Measurements from ENCODE around the gene FXYD6. TPM values are rescaled to one million over a fixed set of nuclear protein-coding genes. Genes with fewer than 3 reads are reported as not detected.

FXYD6 gene
- total and polyA plus RNA-seq, 7 donors, result 10.8 to 27.9 (median 14.0) TPM

DNA sequence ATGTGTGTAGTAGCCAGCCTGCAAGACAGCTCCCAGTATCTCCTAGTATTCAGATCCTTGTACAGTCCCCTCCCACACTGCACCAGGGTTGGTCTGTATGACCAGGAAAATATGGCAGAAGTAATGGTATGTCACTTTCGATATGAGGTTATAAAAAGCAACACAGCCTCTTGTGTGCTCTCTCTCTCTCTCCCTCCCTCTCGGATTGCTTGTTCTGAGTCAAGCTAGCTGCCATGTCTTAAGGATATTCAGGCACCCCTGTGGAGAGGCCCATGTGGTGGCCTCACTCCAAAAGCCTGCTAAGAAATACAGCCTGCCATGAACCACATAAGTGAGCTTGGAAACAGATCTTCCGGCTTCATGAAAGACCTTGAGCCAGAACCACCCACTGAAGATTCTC, 25.4 kb downstream of the FXYD6 start:
- Histone ChIP-seq H3K36me3 (ENCODE audit: insufficient read depth in 1 of 2, low read depth in 1 of 2) (no peaks in the 10 kb centered on the region), H3K4me3 (no peak overlapping the region), H3K4me1 (no peaks in the 10 kb centered on the region), H3K27ac (no peak overlapping the region), H3K9me3 (no peaks in the 10 kb centered on the region), H3K27me3 (ENCODE audit: insufficient read depth in 3 of 3, low read length in 2 of 3) (no peaks in the 10 kb centered on the region)
- TF ChIP-seq, protein P1, sequence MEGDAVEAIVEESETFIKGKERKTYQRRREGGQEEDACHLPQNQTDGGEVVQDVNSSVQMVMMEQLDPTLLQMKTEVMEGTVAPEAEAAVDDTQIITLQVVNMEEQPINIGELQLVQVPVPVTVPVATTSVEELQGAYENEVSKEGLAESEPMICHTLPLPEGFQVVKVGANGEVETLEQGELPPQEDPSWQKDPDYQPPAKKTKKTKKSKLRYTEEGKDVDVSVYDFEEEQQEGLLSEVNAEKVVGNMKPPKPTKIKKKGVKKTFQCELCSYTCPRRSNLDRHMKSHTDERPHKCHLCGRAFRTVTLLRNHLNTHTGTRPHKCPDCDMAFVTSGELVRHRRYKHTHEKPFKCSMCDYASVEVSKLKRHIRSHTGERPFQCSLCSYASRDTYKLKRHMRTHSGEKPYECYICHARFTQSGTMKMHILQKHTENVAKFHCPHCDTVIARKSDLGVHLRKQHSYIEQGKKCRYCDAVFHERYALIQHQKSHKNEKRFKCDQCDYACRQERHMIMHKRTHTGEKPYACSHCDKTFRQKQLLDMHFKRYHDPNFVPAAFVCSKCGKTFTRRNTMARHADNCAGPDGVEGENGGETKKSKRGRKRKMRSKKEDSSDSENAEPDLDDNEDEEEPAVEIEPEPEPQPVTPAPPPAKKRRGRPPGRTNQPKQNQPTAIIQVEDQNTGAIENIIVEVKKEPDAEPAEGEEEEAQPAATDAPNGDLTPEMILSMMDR (IDR thresholded peaks at IDR 0.05), result no peak
- WGBS, 3 donors, result 51 to 59% (median 52%) methylated on average over 3 of the region's 3 CpGs
- DNase-seq (no peak), ATAC-seq (peak in 1 of 4 donors; percentile 21)
- intact Hi-C loops (cut with DNase I), result no loop called here

DNA sequence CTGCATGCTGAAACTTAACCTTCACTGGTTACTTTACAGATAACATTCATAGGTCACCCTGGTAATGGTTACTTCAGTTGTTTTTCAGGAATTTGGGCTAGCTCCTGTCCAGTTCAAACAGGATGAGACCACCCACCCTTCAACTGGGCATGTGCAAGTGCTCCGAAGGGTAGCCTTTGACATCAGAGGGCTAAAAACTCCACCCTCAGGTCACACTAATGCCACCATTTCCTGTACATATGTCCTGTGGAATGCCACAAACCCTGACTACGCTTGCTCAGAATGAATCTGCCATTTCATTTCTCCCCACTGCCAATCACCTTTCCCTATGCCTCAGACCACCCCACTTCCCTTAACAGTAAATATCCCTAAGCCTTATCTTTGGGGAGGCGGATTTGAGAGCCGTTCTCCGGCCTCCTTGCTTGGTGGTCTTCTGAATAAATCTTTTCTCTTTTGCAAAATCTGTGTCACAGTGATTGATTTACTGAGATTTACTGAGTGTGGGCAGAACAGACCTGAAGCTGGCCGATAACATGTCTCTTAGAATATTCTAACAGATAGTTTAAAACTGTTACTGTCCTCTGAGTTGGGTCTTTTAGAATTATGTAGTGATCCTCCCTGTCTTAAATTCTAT, 26.6 kb downstream of the FXYD6 start:
- TF ChIP-seq, protein P1 (IDR thresholded peaks at IDR 0.05), result no peak
- WGBS, 3 donors, result 92 to 93% (median 92%) methylated on average over 6 of the region's 6 CpGs
- intact Hi-C loops (cut with DNase I), result no loop called here
- Histone ChIP-seq H3K27me3 (ENCODE audit: insufficient read depth in 3 of 3, low read length in 2 of 3) (no peaks in the 10 kb centered on the region), H3K9me3 (no peaks in the 10 kb centered on the region), H3K4me1 (no peaks in the 10 kb centered on the region), H3K4me3 (no peak overlapping the region), H3K27ac (no peak overlapping the region), H3K36me3 (ENCODE audit: insufficient read depth in 1 of 2, low read depth in 1 of 2) (no peaks in the 10 kb centered on the region)
- DNase-seq (no peak), ATAC-seq (no peak)

DNA sequence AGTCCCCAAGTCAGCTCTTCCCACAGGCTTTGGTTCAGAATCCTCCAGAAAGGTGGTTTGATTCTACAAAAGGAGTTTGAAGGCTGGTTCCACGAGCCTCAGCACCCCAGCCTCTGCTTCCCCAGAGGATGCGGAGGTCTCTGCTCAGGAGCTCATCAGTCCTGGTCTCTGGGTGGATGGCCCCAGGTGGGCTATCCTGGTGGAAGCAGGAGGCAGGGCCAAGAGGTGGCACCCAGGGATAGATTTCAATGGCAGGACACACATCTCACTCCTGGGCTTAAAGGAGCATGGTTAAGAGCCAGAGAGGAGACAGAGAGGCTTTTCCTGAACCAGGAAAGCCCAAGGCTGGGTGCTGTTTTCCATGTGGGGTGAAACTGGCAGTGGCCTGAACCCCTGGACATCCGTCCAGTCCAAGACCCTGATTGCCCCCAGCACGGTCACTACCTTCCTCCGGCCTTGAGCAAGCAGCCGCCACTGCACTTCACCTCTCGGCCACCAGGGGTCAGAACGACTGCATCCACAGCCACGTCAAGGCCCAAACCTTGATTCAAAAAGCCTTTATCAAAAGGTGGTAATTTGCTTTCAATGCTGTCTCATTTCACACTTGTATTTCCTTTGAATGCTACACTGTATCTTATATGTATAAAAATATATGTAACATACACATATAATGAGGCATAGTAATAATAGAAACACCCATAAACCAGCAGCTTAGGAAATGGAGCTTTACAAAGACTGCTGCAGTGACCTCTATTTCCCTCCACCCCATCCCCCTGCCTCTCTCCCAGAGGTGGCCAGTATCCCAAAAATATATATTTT, 32.6 kb downstream of the FXYD6 start:
- TF ChIP-seq, protein P1 (IDR thresholded peaks at IDR 0.05), result peak; percentile 99
- Histone ChIP-seq H3K4me1 (no peaks in the 10 kb centered on the region), H3K4me3 (no peak overlapping the region), H3K9me3 (no peaks in the 10 kb centered on the region), H3K36me3 (ENCODE audit: insufficient read depth in 1 of 2, low read depth in 1 of 2) (no peaks in the 10 kb centered on the region), H3K27ac (no peak overlapping the region), H3K27me3 (ENCODE audit: insufficient read depth in 3 of 3, low read length in 2 of 3) (no peaks in the 10 kb centered on the region)
- intact Hi-C loops (cut with DNase I), result loop anchor here (1.0 to 5.0 kb wide), 4 partner anchors 61 to 208 kb away; no protein-coding TSS in a partner anchor
- ATAC-seq (peak; percentile 82 to 92 (median 83)), DNase-seq (peak; percentile 77 to 87)
- WGBS, 3 donors, result 25 to 27% (median 25%) methylated on average over 9 of the region's 9 CpGs

DNA sequence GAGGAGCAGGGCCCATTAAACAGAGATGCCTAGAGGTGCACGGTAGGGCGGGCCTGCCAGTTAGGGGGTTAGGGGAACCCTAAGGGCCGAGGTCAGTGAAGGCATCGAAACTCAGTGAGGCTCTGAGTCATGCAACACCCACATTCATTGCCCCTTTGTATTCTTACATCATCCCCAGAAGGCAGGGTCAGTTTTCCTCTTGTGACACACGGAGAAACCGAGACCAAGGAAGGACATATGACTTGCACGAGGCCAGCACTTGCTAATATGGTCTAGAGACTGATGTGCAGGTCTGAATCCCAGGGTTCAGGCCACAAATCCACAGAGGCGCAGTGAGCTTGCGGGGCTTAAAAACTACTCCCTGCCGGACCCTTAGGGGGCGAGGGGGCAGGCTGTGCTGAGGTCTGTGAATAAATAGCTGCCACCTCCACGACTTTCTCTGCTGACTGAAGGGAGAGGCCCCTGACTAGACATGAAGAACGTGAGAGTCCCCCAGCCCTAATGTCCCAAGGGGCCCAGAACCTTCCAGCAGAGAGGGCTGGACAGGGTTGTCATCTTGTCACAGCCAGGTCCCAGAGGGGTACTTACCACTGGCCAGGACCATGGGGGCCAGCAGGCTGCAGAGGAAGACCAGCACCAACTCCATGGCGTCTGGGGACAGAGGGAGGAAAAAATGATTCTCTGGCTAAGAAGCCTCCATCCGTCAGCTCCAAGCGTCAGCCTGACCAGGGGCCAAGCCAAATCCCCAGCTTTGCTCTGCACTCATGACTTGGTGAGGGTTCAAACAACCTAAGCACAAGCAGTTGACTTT, 34.1 kb downstream of the FXYD6 start:
- ATAC-seq, result peak in 3 of 4 donors; percentile 31 to 43 (median 32)
- TF ChIP-seq, protein P1 (IDR thresholded peaks at IDR 0.05), result no peak
- no peaks in the 10 kb centered on the region for H3K27me3 ChIP-seq (ENCODE audit: insufficient read depth in 3 of 3, low read length in 2 of 3)
- intact Hi-C loops (cut with DNase I), result loop anchor here (5.0 kb wide), 1 partner anchor 210 kb away; no protein-coding TSS in a partner anchor
- H3K36me3 ChIP-seq (ENCODE audit: insufficient read depth in 1 of 2, low read depth in 1 of 2), result no peaks in the 10 kb centered on the region
- WGBS, 3 donors, result 80 to 84% (median 84%) methylated on average over 16 of the region's 16 CpGs
- H3K9me3 ChIP-seq, result no peaks in the 10 kb centered on the region
- no peak for DNase-seq
- H3K4me3 ChIP-seq, result no peak overlapping the region
- no peaks in the 10 kb centered on the region for H3K4me1 ChIP-seq
- no peak overlapping the region for H3K27ac ChIP-seq

All from psoas muscle (tissue), 8 donors.